Cardiac fibroblast (primary cell): ENCODE results near the gene LOXL1.

Experiments used
- DNase-seq, 2 donors: peaks; one replicate each; pipeline versions ENCODE4 v3.0.0 to v3.0.0-alpha.2; 2010; ENCODE audit warnings: low read depth in 2 of 2
- H3K4me3 ChIP-seq, 2 donors: replicated peaks in 1 of 2; 1 replicate in 1 of 2; 2 replicates in 1 of 2; pipeline ENCODE4 v1.5.1; 2011; ENCODE audit warnings: low read depth in 2 of 2, low read length in 2 of 2, mild to moderate bottlenecking in 2 of 2, moderate library complexity in 1 of 2
- CTCF ChIP-seq: IDR thresholded peaks from one replicate; pipeline ENCODE4 v1.5.1; 2011; ENCODE audit warnings: low read depth, mild to moderate bottlenecking, low read length, inconsistent platforms

Gene LOXL1

GRCh38 chr15:73984208-73984979, 58.1 kb downstream of the LOXL1 start:
- TF ChIP-seq CTCF = no peak

GRCh38 chr15:73985101-73985873, 59.0 kb downstream of the LOXL1 start:
- peak in 1 of 2 donors; percentile 58 for DNase-seq
- TF ChIP-seq CTCF = no peak
- no peak overlapping the region for H3K4me3 ChIP-seq

More at GRCh38 chr15:73984208-73984979, 58.1 kb downstream of the LOXL1 start:
- peak; percentile 32 to 38 for DNase-seq
- no peak overlapping the region for H3K4me3 ChIP-seq

GRCh38 chr15:73986055-73986775, 60.0 kb downstream of the LOXL1 start:
- DNase-seq = no peak
- no peak overlapping the region for H3K4me3 ChIP-seq
- no peak for TF ChIP-seq CTCF

- no peak for DNase-seq
- no peak for TF ChIP-seq CTCF
- H3K4me3 ChIP-seq = no peak overlapping the region
Measured at GRCh38 chr15:73986776-73987056, 60.5 kb downstream of the LOXL1 start.

GRCh38 chr15:73987250-73987649, 61.0 kb downstream of the LOXL1 start:
- H3K4me3 ChIP-seq = no peak overlapping the region
- no peak for TF ChIP-seq CTCF
- DNase-seq = no peak

- H3K4me3 ChIP-seq = no peak overlapping the region
- DNase-seq = peak in 1 of 2 donors; percentile 70
Measured at GRCh38 chr15:73987681-73988444, 61.6 kb downstream of the LOXL1 start.

More at GRCh38 chr15:73987681-73988444, 61.6 kb downstream of the LOXL1 start:
- no peak for TF ChIP-seq CTCF
